Suppressor macrophage (primary cell): ENCODE measurements around the gene BABAM2.

Source experiments
- DNase-seq, 4 experiments: peaks; one replicate each; pipeline ENCODE4 v3.0.0-alpha.2; 2020 to 2022

BABAM2 gene

GRCh38 chr2:28287256-28287915 lies 396.9 kb downstream of the BABAM2 start:
- peak in 1 of 4 experiments; percentile 3 for DNase-seq

GRCh38 chr2:28288620-28289019 lies 398.1 kb downstream of the BABAM2 start:
- no peak for DNase-seq

DNA sequence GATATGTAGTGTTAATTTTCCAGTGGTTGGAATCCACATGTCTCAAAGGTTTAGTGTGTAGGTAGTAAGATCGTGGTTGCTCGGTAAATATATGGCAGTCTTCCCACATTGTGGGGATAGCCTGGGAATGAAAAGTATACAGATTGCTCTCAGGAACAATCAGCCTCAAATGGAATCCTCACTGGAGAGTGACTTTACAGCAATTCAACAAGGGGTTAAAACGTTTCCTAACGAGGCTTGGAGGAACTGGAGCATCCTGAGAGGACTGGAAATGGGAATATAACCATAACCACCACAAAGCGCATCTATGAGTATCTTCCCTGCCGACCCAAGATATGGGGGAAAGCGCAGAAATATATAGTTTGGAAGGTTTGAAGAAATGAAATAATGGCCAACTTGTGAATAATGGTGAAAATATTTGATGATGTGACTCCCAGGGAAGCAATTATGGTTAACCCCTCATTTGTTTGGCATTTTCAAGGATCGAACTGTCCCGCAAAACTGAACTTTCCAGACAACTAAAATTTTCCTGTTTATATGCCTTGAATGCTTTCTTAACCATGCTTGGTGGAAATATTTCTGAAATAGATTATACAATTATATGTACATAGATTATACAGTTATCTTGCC lies 401.4 kb downstream of the BABAM2 start:
- DNase-seq = no peak

DNA sequence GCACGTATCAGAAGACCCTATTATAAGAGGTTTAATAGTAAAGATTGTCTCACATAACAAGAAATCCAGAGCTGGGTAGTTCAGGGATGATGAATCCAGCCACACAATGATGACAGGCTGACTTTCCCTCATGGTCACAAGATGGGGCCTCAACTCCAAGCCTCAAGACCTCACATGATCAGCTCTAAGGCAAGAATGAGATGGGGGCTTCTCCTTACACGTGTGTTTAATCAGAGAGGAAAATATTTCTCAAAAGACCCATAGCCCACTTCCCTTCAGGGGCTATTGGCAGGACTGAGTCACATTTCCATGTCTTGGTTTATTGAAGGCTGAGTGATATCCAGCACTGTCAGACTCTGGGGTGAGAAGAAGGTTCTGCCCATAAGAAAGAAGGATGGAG lies 402.0 kb downstream of the BABAM2 start:
- DNase-seq = peak in 1 of 4 experiments; percentile 5

DNA sequence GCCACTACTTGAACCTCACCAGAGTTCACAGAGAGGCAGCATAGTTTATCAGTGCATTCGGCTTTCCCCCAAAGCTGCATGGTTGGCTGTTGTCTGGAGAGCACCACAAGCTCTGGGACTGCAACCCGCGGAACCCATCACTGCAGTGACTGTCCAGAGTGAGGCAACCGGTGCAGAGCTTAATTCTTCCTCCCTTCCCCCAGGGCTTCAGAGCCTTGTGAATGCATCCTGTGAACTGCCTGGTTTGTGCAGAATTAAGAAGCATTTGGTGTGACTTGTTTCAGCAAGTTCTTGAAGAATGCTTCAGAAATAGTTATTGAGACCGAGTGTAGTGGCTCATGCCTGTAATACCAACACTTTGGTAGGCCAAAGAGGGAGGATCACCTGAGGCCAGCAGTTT lies 402.9 kb downstream of the BABAM2 start:
- no peak for DNase-seq

GRCh38 chr2:28294451-28294850 lies 403.9 kb downstream of the BABAM2 start:
- no peak for DNase-seq

DNA sequence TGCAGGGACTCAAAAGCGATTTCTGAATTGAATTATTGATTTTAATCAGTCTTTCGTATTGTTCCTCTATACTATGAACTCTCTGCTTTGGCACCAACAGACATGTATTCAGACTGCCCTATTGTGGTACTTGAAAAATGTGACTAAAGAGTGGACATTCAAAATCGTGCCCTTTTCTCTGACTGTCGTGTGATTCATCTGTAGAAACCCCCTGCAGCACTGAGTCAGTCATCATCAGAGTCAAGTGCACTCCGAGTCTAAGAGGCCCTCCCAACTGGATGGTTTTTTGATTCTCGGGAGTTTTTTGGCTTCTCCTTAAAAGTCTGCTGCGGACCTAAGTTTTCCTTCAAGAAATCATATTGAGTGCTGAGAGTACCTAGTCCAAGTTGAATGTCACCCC lies 405.7 kb downstream of the BABAM2 start:
- DNase-seq = peak in 1 of 4 experiments; percentile 17

GRCh38 chr2:28296904-28297303 lies 406.4 kb downstream of the BABAM2 start:
- DNase-seq = peak; percentile 16 to 55 (median 36)

- no peak for DNase-seq
Observed at GRCh38 chr2:28297531-28297930, 407.0 kb downstream of the BABAM2 start.

- DNase-seq = no peak
Observed at GRCh38 chr2:28298406-28298805, 407.9 kb downstream of the BABAM2 start.

- no peak for DNase-seq
Observed at GRCh38 chr2:28300485-28301341, 410.2 kb downstream of the BABAM2 start.

- no peak for DNase-seq
Observed at GRCh38 chr2:28305202-28305601, 414.7 kb downstream of the BABAM2 start.

- no peak for DNase-seq
Observed at GRCh38 chr2:28310107-28310506, 419.6 kb downstream of the BABAM2 start.

- DNase-seq = peak in 3 of 4 experiments; percentile 13 to 28 (median 24)
Observed at GRCh38 chr2:28311660-28312249, 421.2 kb downstream of the BABAM2 start.

GRCh38 chr2:28312307-28313219 lies 422.0 kb downstream of the BABAM2 start:
- no peak for DNase-seq

DNA sequence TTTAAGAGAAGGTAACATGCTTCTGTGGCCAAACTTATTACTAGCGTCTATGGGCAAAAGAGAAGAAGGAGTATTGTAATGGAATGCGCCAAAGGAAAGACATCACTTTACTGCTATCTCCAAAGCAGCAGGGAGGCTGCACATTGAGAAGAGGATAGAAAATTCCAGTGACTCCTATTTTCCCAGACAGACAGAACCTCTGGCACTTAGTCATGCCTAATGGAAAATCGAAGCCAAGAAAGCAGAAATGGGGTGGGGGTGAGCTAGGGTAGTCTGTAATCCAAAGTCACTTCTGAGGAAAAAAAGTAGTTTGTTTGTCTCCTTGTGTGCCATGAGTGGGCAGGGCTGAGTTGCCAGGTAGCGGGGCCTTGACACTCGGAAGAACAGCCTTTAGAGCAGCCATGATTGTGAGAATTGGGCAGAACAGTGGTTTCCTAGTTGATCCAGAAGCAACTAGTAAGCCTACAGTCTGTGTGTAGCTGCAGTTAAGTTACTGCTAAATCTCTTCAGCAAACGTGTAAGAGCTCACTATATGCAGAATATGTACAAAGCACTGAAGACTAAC lies 422.8 kb downstream of the BABAM2 start:
- DNase-seq = no peak

DNA sequence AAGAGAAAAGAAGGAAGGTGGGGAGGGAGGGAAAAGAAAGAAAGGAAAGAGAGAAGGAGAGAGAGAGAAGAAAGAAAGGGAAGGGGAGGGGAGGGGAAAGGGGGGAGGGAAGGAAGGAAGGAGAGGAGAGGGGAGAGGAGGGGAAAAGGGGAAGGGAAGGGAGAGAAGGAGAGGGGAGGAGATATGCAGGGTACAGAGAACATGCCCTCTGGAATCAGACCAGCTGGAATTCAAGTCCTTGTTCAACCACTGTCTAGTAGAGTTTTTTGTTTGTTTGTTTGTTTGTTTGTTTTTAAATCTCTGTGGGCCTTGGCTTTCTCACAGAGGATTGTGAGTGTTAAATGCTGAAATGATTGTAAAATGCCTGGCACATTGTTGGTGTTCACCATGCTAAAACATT lies 424.4 kb downstream of the BABAM2 start:
- DNase-seq = no peak

DNA sequence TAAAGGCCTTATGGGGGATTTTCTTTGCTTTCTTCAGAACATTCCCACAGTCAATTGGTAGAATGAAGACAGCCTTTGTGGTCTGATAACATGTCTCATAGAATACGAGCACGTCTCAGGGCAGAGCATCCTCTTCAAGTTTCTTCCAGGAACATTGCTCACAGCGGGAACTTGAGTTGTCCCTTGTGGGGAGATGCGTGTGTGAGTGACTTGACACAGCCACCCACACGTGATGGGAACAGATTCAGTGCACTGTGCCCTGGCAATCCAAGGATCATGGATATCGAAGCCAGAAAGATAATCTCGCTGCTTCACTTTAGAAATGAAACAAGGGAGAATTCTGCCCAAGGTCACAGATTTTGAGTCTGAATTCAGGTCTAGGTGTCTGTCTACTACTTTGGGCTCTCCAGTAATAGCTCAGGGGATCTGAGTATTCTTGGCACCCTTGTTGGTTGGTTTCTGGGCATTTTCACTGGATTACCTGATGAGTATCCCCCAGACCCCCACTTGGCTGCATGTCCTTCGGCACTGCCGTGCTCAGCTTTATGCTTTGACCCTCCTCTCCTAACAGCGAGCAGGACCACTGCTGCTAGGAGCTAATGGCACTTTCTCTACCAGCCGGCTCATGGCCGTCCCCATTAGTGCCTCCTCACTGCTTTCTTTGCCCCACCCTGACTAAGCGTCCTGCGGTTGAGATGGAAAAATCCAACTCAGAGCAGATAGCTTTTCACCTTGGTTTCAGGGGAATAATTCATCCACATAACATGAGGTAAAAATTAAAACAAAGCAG lies 426.2 kb downstream of the BABAM2 start:
- no peak for DNase-seq

DNA sequence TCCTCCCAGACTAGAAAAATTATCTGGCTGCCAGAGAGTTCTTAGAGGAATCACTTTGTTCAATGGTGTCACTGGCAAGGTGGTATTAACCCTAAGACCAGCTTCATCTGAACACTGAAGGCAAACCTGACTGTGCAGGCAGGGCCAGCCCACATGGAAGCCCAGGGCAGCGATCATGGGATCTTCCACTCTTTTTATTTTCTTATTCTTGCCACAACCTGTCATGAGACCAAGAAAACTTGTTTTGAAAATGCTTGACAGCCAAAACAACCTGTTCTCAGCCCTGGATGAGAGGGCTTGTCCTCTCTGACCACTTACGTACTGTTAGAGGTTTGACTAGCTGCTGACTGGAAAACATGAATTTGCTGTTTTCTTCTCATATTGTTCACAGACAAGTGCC lies 426.9 kb downstream of the BABAM2 start:
- no peak for DNase-seq

DNA sequence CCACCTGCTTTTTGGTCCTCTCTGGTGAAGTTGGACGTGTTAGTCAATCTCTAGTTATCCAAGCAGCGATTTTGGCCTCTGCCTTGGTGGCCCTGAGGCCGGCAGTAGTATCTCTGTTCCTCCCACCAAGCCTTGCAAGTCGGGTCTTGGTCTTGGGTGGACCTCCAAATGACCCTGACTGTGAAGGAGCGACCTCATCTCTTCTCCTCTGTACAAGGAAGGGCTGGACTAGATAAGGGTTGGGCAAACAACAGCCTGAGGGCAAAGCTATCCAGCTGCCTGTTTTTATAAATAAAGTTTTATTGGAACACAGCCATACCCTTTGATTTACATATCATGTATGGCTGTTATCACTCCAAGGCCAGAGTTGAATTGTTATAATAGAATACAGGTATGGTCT lies 427.5 kb downstream of the BABAM2 start:
- DNase-seq = no peak
